CD4-positive, alpha-beta T cell treated with Interleukin-4 for 4 hours (primary cell): ENCODE data around the gene R3HDML.
A peak's percentile ranks its signal among the peaks of the same experiment; 100 is the strongest.
"Not testable (repeated sequence)": the region's sequence is repeated elsewhere in the genome, so short reads cannot be mapped to it uniquely, and the experiment has no call there.

Experiments used
- DNase-seq: peaks from one replicate; pipeline ENCODE4 v3.0.0-alpha.2; 2020

The R3HDML gene

GRCh38 chr20:44336725-44337380 lies at the start of gene R3HDML:
Gene R3HDML, plus strand, starts transcription at chr20:44337043. Its CDS starts 115 bp downstream, at chr20:44337158.
- no peak for DNase-seq

GRCh38 chr20:44287272-44288097 lies 49.4 kb upstream of the R3HDML start:
- DNase-seq = no peak

- DNase-seq = peak; percentile 11
Measured at GRCh38 chr20:44288252-44288651, 48.6 kb upstream of the R3HDML start.

- no peak for DNase-seq
Measured at GRCh38 chr20:44291754-44292153, 45.1 kb upstream of the R3HDML start.

GRCh38 chr20:44296011-44296410 lies 40.8 kb upstream of the R3HDML start:
- no peak for DNase-seq

- no peak for DNase-seq
Measured at GRCh38 chr20:44297721-44298120, 39.1 kb upstream of the R3HDML start.

- DNase-seq = not testable (repeated sequence)
Measured at GRCh38 chr20:44299011-44299535, 37.8 kb upstream of the R3HDML start.

- no peak for DNase-seq
Measured at GRCh38 chr20:44301285-44301684, 35.6 kb upstream of the R3HDML start.

GRCh38 chr20:44302026-44302669 lies 34.7 kb upstream of the R3HDML start:
- no peak for DNase-seq

GRCh38 chr20:44302736-44303135 lies 34.1 kb upstream of the R3HDML start:
- no peak for DNase-seq

- DNase-seq = no peak
Measured at GRCh38 chr20:44304383-44304782, 32.5 kb upstream of the R3HDML start.

- no peak for DNase-seq
Measured at GRCh38 chr20:44306927-44307326, 29.9 kb upstream of the R3HDML start.

GRCh38 chr20:44309763-44310663 lies 26.8 kb upstream of the R3HDML start:
- DNase-seq = no peak

GRCh38 chr20:44310664-44311639 lies 25.9 kb upstream of the R3HDML start, which contains the start of gene FITM2:
Gene FITM2, minus strand, starts transcription at chr20:44311202. Its CDS starts 54 bp downstream, at chr20:44311148.
- DNase-seq = peak; percentile 97

GRCh38 chr20:44314870-44315269 lies 22.0 kb upstream of the R3HDML start:
- DNase-seq = no peak

GRCh38 chr20:44319839-44320422 lies 16.9 kb upstream of the R3HDML start:
- DNase-seq = no peak

- no peak for DNase-seq
Measured at GRCh38 chr20:44324343-44324742, 12.5 kb upstream of the R3HDML start.

- DNase-seq = no peak
Measured at GRCh38 chr20:44326391-44327159, 10.3 kb upstream of the R3HDML start.

- DNase-seq = not testable (repeated sequence)
Measured at GRCh38 chr20:44327748-44328147, 9.1 kb upstream of the R3HDML start.

- DNase-seq = no peak
Measured at GRCh38 chr20:44328428-44328827, 8.4 kb upstream of the R3HDML start.
